Activated CD4-positive, alpha-beta T cell treated with anti-CD3 and anti-CD28 coated beads, Interleukin-2, amount 50 U/mL, for 16 hours (primary cell): ENCODE data around the gene FAM3A.

Experiments
- DNase-seq: peaks from one replicate; pipeline ENCODE4 v3.0.0-alpha.2; 2020

The FAM3A gene

GRCh38 chrX:154534526-154535322, 18.7 kb upstream of the FAM3A start:
- DNase-seq: peak; percentile 92

DNA sequence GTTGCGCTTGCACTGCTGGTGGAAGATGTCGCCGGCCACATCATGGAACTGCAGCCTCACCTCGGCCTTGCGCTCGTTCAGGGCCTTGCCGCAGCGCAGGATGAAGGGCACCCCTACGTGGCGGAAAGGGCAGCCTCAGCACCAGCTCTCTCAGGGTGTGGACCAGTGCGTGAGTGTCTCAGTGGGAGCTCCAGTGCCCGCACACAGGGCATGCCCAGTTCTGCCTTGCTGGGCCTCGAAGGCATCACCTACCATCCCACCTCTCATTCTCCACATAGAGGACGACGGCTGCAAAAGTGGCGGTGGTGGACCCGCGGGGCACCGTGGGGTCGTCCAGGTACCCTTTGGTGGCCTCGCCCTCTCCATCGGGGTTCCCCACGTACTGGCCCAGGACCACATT, 16.7 kb upstream of the FAM3A start:
- DNase-seq: no peak

- no peak for DNase-seq
These were observed 15.6 kb upstream of the FAM3A start for GRCh38 chrX:154531626-154532025.

- no peak for DNase-seq
These were observed 14.3 kb upstream of the FAM3A start for GRCh38 chrX:154530286-154530685.

GRCh38 chrX:154529206-154529612, 13.2 kb upstream of the FAM3A start:
- DNase-seq: no peak

DNA sequence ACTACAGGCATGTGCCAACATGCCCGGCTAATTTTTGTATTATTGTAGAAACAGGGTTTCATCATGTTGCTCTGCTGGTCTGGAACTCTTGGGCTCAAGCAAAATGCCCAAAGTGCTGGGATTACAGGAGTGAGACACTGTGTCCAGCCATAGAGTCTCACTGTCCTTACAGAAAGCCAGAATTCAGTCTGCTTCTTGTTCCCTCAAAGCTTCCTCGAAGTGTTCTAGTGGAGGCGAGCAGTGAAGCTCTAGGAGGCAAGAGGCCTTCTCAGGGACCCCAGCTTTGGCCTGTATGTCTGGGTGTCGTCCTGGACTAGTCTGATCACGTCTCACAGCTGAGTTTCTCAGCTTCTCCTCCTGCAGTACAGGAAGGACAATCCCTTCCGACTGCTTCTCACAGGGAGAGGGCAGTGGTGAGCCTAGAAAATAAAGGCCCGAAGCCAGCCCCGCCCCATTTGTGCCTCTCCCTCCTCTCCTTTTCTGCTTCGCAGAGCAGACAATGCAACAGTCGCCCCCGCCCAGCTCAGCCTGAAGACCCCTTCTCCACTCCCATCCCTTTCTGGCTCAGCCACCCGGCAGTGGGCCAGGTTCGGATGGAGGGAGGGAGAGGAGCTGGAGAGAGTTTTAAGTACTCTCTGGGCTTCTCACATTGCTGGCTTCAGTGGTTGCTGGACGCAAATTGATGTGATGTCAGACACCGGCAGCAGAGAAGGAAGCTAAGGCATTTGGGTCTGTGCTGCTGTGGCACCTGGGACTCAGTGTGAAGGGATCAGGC, 11.1 kb upstream of the FAM3A start:
- peak; percentile 64 for DNase-seq

DNA sequence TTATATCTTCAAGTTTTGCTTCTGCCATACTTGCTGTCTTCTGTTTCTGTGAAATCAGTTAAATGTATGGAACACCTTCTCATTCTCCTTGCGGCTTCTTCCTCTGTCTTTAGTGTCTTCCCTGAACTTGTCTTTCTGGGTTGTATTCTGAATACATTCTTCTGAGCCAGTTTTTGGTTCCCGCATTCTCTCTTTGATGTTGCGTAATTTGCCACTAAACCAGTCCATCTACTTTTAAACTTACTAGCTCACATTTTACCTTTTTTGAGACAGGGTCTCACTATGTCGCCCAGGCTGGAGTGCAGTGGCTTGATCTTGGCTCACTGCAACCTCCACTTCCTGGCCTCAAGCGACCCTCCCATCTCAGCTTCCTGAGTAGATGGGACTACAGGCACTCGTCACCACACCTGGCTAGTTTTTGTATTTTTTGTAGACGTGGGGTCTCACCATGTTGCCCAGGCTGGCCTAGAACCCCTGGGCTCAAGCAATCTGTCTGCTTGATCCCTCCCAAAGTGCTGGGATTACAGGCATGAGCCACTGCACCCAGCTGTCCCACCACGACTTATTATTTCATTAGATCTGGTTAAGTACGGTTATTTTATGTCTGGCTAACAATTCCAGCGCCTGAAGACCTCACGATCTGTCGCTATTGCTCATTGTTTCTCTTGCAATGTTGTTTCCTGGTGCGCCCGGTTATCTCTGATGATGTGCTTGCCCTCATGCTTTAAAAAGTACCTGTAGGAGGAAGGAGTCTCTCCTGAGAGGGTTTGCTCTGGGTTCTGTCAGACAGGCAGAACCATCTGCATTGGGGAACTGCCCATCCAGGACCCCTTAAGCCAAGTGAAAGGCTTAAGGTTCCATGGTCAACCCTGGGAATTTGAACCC, 9.8 kb upstream of the FAM3A start:
- DNase-seq: no peak

DNA sequence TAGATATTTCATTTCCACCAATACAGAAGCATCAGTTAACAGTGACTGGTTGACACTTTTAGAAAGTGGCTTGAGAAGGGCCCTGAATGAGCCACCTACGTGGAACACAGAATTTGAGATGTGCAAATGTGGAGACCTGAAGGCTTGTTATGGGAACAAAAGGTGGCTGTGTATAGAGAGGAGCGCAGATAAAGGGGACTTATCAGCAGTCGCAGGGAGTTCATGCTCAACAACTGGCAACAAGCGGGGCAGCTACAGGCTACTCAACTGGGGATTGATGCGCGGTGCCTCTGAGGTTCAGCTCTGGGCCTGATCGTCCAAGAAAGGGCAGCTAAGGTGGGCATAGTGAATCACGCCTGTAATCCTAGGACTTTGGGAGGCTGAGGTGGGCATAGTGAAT, 3.4 kb upstream of the FAM3A start:
- no peak for DNase-seq

GRCh38 chrX:154517101-154517781, 1.2 kb upstream of the FAM3A start:
- DNase-seq: no peak

DNA sequence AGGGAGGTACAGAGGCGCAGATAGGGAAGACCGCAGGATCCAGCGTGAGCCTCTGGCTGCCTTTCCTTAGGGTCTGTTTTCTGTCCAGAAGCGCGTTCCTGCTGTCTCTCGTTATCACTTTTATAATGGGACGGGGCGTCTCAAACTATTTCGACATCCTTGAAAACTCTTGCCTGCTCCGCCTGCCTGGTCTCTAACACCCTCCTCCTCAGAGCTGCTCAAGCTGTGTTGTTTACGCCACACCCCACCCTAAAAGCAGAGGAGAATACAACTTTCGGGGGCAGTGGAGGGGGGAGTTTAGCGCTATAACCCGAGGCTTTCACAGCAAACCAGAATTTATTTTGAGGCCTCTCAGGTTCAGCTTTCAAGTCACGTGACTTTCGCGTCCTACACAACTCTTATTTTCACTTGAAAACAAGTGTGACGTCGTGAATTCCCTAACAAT, 646 bp upstream of the FAM3A start:
- no peak for DNase-seq

DNA sequence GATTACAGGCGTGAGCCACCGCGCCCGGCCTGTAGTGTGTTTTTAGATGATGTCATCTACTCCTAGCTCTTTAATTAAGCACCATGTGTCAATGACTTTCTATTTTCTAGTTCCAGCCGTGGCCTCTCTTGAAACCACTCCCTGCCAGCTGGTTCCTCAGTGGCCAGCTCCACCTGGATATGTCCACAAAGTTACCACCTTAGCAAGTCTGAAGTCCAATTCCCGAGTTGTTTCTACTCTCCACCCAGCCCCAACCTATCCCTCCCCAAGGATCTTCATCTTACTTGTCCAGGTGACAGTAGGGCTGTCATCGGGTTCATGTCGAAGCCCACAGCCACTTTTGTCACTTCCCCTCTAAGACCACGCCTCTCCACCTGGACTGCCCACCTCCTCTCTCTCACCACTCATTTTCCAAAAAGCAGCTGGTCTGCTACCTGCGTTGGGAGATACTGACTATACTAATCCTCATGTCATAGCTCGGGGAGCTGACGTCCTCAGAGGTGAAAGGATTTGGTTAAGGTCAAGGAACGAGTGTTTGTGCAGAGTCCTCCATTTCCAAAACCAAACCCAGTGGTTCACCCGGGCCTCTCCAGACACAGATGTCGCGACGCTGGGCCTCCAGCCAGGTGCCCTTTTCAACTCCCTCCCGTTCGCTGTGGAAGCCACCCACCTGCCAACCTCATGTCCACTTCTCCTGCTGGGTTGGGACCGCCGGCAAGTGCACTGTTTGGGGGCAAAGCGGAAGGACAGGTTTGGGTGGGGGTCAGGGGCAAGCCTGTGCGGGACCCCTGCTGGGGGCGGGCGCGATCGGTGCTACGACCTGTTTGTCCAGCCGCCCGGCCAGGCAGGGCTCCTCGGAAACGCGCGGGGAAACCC, 704 bp downstream of the FAM3A start:
- DNase-seq: peak; percentile 23

GRCh38 chrX:154513716-154514115, 2.3 kb downstream of the FAM3A start:
- DNase-seq: no peak

DNA sequence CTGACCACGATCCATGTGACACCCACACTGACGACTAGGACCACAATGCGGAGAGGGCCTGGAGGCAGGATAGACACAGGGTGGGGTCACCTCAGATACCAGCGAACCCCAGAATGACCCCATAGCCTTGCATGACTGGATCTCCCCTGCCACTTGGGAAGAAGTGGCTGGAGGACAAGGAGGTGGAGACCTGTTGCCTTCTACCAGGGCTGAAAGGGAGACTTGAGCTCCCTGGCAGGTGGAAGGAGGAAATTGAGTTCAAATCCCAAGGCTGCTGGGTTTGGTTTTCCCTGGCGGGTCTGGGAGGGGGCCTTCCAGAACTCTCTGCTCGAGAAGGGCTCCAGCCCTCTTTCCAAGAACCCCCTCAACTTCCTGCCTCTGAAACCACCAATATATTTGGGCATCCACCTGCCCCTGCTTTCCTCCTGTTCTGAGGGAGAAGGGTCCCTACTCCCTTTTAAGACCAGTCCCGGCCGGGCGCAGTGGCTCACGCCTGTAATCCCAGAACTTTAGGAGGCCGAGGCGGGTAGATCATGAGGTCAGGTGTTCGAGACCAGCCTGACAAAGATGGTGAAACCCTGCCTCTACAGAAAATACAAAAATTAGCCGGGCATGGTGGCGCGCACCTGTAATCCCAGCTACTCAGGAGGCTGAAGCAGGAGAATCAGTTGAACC, 3.0 kb downstream of the FAM3A start:
- DNase-seq: no peak

GRCh38 chrX:154511761-154512160, 4.3 kb downstream of the FAM3A start:
- no peak for DNase-seq

- no peak for DNase-seq
These were observed 6.6 kb downstream of the FAM3A start for GRCh38 chrX:154509455-154509854.

GRCh38 chrX:154508384-154508745, 7.7 kb downstream of the FAM3A start:
- no peak for DNase-seq

DNA sequence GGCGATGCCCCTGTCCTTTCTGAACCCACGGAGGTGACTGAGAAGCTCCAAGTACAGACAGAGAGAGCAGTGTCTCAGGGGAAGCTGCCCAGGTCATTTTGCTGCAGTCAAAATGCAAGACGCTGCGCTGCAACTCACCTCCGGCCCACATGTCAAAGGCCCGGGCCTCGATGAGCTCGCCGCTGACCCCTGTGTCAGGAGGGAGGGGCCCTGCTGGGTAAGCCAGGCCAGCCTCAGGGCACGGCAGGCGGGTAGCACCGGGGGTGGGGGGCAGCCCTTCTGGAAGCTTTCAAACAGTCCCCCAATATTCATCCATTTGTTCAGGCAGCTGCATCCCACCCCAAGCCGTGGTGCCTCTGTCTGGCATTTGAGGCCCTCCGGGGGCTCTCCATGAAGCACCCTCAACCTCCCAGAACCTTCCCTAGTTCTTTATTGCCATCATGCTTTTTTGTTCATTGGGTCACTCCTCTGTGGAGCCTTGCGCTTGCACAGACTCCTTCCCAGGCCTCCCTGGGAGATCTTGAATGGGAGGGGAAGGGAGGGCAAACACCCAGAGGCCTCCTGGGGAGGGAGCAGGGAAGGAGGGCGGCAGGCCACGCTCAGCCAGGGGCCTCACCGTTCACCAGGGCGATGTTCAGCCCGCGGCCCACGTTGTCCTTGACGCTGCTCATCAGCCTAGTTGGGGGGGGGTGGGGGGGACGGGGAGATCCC, 8.2 kb downstream of the FAM3A start:
- DNase-seq: no peak

DNA sequence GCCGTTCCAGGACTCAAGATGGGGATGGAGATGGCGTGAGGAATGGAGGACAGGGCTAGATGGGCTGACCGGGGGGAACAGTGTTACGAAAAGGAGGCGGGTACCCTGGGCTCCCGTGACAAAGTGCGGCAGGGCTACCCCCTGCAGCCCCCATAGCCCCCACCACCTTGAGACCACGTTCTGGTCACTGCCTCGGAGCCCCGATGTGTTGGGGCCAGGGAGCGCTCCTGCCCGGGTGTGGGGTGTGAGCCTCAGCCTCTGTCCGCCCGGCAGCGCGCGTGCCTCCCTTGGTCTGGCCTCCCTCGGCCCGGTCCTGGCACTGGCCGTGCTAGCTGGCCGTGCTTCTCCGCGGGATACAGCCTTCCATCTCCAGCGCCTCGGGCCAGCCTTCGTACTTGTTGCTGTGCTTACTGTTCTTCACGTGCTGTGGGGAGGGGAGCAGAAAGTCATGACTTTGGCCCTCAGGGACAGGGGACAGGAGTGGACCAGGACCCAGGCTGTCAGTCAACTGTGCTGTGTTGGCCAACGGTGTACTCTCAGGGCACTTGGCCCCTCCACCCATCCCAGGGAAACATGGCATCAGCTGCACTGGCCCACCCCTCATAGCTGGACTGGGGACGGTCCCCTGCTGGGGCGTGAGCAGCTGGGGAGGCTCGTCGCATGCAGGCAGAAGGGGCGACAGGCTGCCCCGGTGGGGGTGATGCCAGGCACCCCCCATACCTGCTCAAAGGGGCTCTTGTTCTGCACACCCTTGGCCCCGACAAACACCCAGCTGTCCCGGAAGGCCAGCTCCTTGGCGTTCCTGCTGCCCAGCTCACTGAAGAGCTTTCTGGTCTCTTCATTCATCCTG, 9.3 kb downstream of the FAM3A start:
- no peak for DNase-seq

DNA sequence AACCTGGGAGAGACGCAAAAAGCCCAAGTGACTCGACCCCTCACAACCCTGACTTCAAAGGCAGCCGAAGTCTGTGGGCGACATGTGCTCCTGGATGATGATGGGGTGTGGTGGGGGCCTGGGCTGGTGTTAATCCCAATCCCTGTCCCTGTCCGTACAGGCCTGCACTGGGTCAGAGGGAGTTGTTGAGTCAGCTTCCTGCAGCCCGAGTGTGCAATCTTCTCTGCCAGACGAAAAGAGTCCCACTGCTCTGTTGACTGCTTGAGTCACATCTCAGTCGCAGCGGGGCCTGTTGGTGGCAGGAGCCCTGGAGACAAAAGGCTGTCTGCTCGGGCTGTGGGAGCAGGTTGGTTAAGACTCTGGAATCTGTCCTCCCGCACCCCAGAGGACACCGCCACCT, 10.3 kb downstream of the FAM3A start:
- DNase-seq: no peak
